NCI-H2107 (cell line): ENCODE data around the gene SLC16A12.

Experiments
- DNase-seq: peaks from one replicate; lab custom pipeline; 2025; lab: John Stamatoyannopoulos, UW

The SLC16A12 gene

GRCh38 chr10:89513206-89513605 lies 22.2 kb downstream of the SLC16A12 start:
- no peak for DNase-seq

DNA sequence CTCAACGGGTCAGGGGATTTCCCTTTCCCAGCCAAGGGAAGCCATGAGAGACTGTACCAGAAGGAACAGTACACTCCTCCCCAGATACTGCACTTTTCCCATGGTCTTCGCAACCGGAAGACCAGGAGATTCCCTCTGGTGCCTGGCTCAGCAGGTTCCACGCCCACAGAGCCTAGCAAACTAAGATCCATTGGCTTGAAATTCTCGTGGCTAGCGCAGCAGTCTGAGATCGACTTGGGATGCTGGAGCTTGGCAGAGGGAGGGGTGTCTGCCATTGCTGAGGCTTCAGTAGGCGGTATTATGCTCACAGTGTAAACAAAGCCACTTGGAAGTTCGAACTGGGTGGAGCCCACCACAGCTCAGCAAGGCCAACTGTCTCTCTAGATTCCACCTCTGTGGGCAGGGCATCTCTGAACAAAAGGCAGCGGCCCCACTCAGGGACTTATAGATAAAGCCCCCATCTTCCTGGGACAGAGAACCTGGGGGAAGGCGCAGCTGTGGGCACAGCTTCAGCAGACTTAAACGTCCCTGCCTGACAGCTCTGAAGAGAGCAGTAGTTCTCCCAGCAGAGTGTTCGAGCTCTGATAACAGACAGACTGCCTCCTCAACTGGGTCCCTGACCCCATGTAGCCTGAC lies 29.6 kb downstream of the SLC16A12 start:
- DNase-seq, result no peak

DNA sequence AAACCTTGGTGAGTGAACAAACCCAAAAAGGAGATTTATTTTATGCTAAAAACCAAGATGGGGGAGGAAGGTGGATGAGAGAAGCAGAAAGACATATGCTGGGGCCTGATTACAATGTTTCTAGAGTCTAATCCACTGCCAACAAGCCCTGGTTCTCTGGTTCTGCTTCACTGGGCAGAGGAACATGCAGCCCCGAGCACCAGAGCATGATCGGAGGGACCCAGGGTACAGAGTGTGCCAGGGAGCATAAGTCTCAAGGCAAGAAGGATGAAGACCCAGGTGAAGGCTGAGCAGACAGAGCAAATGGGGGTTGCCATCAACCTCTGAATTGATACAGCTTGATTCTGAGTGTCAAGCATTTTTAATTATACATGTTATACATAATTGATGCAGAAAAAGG lies 30.7 kb downstream of the SLC16A12 start:
- DNase-seq, result no peak

DNA sequence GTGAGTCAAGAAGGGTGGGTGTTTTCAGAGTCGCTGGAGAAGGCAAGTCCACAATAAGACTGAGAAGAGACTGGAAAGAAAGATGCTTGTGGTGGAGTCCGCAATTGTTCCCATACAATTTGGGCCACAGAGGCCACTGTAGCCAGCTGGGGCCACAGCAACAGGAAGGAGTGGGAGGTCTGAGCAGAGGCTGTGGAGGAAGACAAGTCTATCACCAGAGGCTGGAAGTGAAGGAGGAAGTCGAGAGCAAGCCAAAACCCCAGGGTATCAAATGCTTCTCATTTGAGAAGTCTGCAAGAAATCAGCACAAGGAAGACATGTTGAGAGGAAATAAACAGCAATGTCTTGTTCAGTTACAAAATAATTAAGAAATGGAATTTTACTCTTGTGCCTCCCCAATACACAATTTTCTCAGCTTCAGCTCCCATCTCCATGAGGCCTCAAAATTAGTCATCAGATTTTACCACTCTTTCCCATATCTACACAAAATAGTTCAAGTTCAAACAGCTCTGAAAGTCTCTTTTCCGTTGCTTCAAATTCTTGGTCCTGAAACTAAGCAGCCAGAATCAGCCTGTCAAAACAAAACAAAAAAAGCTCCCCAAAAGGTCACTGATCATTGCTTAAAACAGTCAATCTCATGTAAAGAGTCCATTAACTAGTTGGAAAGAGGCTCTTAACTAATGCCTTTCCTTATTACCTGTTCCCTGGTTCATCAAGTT lies 31.6 kb downstream of the SLC16A12 start:
- no peak for DNase-seq

GRCh38 chr10:89503151-89503550 lies 32.2 kb downstream of the SLC16A12 start:
- DNase-seq, result no peak

GRCh38 chr10:89502549-89502948 lies 32.8 kb downstream of the SLC16A12 start:
- no peak for DNase-seq

GRCh38 chr10:89494575-89494974 lies 40.8 kb downstream of the SLC16A12 start:
- DNase-seq, result no peak

- no peak for DNase-seq
Observed at GRCh38 chr10:89494068-89494467, 41.3 kb downstream of the SLC16A12 start.

DNA sequence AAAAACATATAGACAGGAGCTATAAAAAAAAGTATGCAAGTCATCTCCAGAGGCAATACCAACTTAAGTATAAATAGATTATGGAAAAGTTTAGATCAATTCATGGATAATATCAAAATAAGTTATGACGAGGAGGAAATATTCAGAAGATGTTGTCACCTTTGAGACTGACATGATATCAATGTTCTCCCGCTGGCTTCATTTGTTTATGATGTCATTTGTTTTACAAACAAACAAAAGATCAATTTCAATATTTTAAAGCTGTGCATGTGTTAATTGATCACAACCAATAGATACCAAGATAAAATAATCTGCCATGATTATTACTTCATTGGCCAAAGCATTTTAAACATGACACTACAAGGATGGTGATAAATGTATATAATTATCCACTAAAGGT lies 43.5 kb downstream of the SLC16A12 start:
- DNase-seq, result no peak

GRCh38 chr10:89490596-89491335 lies 44.6 kb downstream of the SLC16A12 start:
- DNase-seq, result no peak

- DNase-seq, result no peak
Observed at GRCh38 chr10:89482256-89482655, 53.1 kb downstream of the SLC16A12 start.

GRCh38 chr10:89481662-89482061 lies 53.7 kb downstream of the SLC16A12 start:
- DNase-seq, result no peak

DNA sequence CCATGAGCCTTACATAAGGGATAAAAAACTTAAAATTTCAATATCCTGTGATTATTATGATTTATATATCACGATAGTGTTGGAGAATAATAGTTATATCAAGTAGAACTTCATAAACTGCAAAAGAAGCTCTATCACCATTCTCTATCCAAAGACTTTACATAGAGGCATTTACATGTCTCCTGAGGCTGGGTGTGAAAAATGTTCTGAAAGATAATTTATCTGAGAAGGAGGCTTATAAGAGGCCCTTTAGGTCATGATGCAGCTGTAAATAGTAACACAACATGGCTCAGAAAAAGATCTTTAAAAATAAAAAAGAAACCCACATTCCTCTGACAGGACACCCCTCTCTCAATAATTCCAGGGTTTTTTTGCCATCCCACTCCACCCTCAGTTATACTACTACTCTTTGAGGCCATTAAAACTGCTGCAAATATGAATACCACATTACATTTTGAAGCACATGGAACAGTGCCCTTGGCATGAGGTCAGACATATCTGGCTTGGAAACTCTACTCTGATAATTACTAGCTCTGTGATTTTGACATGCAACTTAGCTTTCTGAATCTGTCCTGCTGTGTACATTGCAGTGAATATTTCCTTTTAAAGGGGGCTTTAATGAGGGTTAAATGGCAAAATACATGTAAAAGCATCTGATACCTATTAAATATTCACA lies 55.5 kb downstream of the SLC16A12 start:
- DNase-seq, result no peak

GRCh38 chr10:89478739-89479654 lies 56.4 kb downstream of the SLC16A12 start:
- no peak for DNase-seq

DNA sequence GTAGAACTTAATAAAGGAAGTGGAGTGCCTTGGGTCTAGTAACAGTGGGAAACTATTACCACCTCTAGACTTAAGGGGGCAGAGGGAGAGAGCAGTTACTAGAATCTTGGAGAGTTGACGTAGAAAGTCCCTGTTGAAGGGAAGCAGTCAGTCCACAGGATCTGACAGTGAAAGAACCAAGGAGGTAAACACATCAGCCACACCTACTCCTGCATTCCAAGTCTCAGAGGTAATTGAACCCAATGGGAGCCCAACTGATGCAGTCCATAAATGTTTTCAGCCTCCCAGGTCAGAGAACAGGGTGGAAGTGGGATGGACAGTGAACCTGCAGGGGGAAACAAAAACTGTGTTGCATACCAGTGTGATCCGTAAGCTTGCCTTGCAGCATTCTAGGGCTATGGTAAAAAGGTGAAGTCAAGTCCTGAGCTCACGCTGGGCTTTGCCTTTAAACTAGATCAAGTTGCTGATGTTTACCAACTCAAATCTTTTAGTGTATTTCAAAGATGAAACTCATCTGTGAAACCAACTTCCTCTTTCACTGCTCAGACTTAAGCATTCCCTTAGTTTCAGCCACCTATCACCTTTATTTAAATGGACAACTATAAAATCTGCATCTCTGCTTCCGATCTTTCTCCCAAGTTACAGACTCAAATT lies 57.2 kb downstream of the SLC16A12 start:
- DNase-seq, result no peak

DNA sequence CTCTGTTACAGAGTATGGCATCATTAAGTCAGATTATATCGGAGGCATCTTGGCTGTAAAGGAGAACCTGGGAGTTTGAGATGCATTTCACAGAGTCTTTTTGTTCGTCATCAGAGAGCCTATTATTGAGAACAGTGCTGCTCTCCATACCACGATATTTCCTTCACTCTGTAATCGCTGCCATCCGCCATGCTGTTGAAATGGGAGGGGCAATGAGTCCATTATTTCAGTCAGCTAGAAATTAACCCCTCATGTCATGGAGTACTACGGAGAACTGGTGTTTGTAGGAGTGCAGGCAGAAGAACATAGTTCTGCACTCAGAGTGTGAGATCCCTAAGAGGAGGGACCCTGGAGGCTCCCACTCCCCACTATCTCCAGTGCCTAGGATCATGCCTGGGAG lies 59.2 kb downstream of the SLC16A12 start:
- DNase-seq, result no peak

- no peak for DNase-seq
Observed at GRCh38 chr10:89475591-89475998, 59.8 kb downstream of the SLC16A12 start.

DNA sequence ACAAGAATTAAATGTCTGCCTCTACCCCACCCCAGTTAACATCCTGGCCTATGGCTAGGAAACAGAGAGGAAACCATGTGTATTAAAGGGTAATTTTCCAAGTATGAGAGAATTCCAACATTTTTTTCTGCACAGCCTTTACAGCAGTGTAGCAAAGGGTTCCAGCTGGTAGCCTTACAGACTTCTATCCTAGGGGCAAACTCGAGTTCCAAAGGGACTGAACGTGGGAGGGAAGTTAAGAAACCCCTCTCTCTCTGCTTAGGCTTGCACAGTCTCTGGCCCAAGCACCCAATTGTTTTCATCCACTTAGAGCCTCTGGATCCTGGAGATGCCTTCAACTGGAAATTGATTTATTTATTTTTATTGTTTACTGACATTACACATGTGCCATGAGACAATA lies 60.3 kb downstream of the SLC16A12 start:
- DNase-seq, result no peak

DNA sequence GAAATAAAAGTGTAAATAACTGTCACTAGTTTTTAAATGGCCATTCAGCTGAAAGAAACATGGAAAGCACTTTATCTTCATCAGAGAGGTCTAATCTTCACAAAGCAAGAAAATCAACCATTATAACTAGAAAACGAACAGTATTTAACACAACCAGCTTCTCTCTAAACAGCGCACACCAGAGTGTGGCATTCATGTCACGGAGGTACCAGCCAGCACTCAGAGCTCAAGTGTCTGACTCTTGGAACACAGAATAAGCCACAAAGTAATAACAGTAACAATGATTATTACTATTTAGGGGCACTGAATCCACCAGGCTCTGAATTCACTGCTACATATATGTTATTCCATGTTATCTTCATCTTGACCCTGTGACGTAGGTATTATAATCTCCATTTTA lies 60.9 kb downstream of the SLC16A12 start:
- DNase-seq, result no peak

DNA sequence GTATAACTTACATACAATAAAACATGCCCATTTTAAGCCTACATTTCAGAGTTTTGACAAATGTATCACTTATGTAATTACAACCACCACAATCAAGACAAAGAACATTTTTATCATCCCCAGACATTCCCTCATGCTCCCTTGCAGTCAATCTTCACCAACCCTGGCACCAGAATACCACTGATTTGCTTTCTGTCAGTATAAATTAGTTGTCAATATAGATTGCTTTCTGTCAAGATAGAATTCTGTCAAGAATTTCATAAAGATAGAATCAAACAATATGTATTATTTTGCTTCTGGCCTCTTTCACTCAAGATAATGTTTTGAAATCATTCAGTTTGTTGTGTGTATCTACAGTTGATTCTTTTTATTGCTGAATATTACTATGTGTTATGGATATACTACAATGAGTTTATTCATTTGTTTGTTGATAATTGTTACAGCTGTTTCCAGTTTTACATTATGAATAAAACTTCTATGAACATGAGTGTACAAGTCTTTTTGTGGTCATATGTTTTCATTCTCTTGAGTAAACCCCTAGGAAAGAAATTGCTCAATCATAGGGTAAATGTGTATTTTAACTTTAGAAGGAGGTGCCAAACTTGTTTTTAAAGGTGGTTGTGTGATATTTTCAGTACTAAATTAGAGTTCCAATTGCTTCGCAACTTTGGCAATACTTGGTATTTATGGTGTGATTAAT lies 64.1 kb downstream of the SLC16A12 start:
- DNase-seq, result no peak
